Measurements from ENCODE around the gene MPPED1. TPM values are rescaled to one million over a fixed set of nuclear protein-coding genes. Genes with fewer than 3 reads are reported as not detected.

The MPPED1 gene
- total and polyA plus RNA-seq, 4 donors, result 14.3 to 23.3 (median 16.0) TPM

GRCh38 chr22:43408009-43408408 lies 3.8 kb upstream of the MPPED1 start:
- H3K27ac ChIP-seq (ENCODE audit: low read depth, low read length), result no peak overlapping the region
- WGBS (ENCODE audit: insufficient coverage), result 73% methylated on average over 2 of the region's 2 CpGs
- H3K4me1 ChIP-seq (ENCODE audit: control insufficient read depth, insufficient read depth, low read length), result peaks cover 8% of the 10 kb centered on the region
- H3K9me3 ChIP-seq (ENCODE audit: control insufficient read depth, insufficient read depth, low read length), result no peaks in the 10 kb centered on the region
- H3K36me3 ChIP-seq (ENCODE audit: control insufficient read depth, insufficient read depth, low read length), result peaks cover 2% of the 10 kb centered on the region
- peaks cover 7% of the 10 kb centered on the region for H3K27me3 ChIP-seq (ENCODE audit: control insufficient read depth, insufficient read depth, low read length)
- H3K4me3 ChIP-seq (ENCODE audit: low read depth, low read length), result no peak overlapping the region
- no peak for DNase-seq (ENCODE audit: low read depth in 4 of 6, low spot score in 6 of 6)

- H3K4me1 ChIP-seq (ENCODE audit: control insufficient read depth, insufficient read depth, low read length), result peaks cover 15% of the 10 kb centered on the region
- 95% methylated on average over 7 of the region's 8 CpGs for WGBS (ENCODE audit: insufficient coverage)
- peaks cover 16% of the 10 kb centered on the region for H3K27me3 ChIP-seq (ENCODE audit: control insufficient read depth, insufficient read depth, low read length)
- no peak overlapping the region for H3K4me3 ChIP-seq (ENCODE audit: low read depth, low read length)
- H3K9me3 ChIP-seq (ENCODE audit: control insufficient read depth, insufficient read depth, low read length), result no peaks in the 10 kb centered on the region
- DNase-seq (ENCODE audit: low read depth in 4 of 6, low spot score in 6 of 6), result no peak
- H3K27ac ChIP-seq (ENCODE audit: low read depth, low read length), result no peak overlapping the region
- H3K36me3 ChIP-seq (ENCODE audit: control insufficient read depth, insufficient read depth, low read length), result peaks cover 2% of the 10 kb centered on the region
These were observed 2.8 kb upstream of the MPPED1 start for GRCh38 chr22:43409046-43409445.

- peaks cover 15% of the 10 kb centered on the region for H3K4me1 ChIP-seq (ENCODE audit: control insufficient read depth, insufficient read depth, low read length)
- no peak for DNase-seq (ENCODE audit: low read depth in 4 of 6, low spot score in 6 of 6)
- peaks cover 20% of the 10 kb centered on the region for H3K27me3 ChIP-seq (ENCODE audit: control insufficient read depth, insufficient read depth, low read length)
- 92% methylated on average over 4 of the region's 4 CpGs for WGBS (ENCODE audit: insufficient coverage)
- no peaks in the 10 kb centered on the region for H3K9me3 ChIP-seq (ENCODE audit: control insufficient read depth, insufficient read depth, low read length)
- H3K4me3 ChIP-seq (ENCODE audit: low read depth, low read length), result no peak overlapping the region
- peaks cover 2% of the 10 kb centered on the region for H3K36me3 ChIP-seq (ENCODE audit: control insufficient read depth, insufficient read depth, low read length)
- H3K27ac ChIP-seq (ENCODE audit: low read depth, low read length), result no peak overlapping the region
These were observed 2.0 kb upstream of the MPPED1 start for GRCh38 chr22:43409800-43410199.

DNA sequence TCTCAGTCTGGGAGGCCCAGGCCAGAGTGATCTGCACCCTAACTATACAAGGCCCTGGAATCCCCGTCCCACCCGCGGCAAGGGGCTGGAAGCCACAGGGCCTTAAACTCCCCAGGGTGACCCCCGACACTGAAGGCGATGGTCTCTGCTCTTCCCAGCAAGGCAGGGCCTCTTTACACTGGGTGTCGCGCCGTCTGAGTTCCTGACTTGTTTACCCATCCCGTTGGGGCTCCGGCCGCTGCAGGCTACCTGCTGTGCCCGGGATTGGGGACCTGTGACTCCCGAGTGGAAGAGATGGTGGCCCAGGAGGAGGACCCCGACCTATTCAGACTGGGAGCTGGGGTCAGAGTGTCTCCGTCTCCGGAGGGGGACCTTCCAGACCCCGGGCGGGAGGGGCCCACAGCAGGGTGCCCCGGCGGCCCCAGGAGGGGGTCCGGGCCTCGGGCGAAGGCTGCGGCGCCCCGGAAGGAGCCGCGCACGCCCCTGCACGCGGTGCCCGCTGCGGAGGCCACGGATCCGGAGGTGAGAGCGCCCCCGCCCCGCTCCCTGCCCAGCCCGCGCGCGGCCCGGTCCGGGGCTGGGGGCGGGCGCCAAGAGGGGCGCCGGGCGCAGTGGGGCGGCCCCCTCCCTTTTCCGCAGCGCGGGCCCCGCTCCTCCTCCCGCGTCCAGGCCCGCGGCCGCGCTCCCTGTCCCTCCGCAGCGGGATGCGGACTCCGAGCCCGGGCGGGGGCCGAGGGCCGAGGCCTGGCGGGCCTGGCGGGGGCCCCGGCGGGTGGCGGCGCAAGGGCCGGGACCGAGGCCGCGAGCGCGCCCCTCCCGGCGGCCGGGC lies 560 bp upstream of the MPPED1 start:
- Histone ChIP-seq H3K9me3 (ENCODE audit: control insufficient read depth, insufficient read depth, low read length) (no peaks in the 10 kb centered on the region), H3K27ac (ENCODE audit: low read depth, low read length) (no peak overlapping the region), H3K36me3 (ENCODE audit: control insufficient read depth, insufficient read depth, low read length) (no peaks in the 10 kb centered on the region), H3K4me1 (ENCODE audit: control insufficient read depth, insufficient read depth, low read length) (peaks cover 15% of the 10 kb centered on the region), H3K27me3 (ENCODE audit: control insufficient read depth, insufficient read depth, low read length) (peaks cover 26% of the 10 kb centered on the region), H3K4me3 (ENCODE audit: low read depth, low read length) (no peak overlapping the region)
- 9% methylated on average over 70 of the region's 83 CpGs for WGBS (ENCODE audit: insufficient coverage)
- DNase-seq (ENCODE audit: low read depth in 4 of 6, low spot score in 6 of 6), result peak in 1 of 6 donors; percentile 22

GRCh38 chr22:43412808-43413795 lies 1.3 kb downstream of the MPPED1 start:
- Histone ChIP-seq H3K27ac (ENCODE audit: low read depth, low read length) (no peak overlapping the region), H3K36me3 (ENCODE audit: control insufficient read depth, insufficient read depth, low read length) (no peaks in the 10 kb centered on the region), H3K4me1 (ENCODE audit: control insufficient read depth, insufficient read depth, low read length) (peaks cover 18% of the 10 kb centered on the region), H3K9me3 (ENCODE audit: control insufficient read depth, insufficient read depth, low read length) (no peaks in the 10 kb centered on the region), H3K27me3 (ENCODE audit: control insufficient read depth, insufficient read depth, low read length) (peaks cover 26% of the 10 kb centered on the region), H3K4me3 (ENCODE audit: low read depth, low read length) (peak overlapping the region; percentile 4)
- 39% methylated on average over 25 of the region's 26 CpGs for WGBS (ENCODE audit: insufficient coverage)
- DNase-seq (ENCODE audit: low read depth in 4 of 6, low spot score in 6 of 6), result peak in 2 of 6 donors; percentile 33 to 54

DNA sequence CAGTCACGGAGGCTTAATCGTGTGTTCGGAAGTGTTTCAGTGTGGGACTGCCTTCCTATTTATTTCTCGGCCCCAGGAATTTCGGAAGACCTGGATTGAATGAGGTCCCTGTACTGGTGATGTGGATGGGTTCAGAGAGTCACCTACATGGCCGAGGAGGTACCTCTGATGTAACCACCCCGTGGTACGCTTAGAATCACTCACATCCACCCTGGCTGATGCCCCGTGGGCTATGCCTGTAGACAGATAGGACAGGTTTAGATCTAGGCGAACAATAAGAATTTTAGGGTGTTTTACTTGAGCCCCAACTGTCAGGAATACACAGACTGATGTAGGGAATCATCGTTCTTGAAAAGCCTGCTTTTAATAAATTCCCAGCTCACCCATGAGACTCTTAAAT lies 2.0 kb downstream of the MPPED1 start:
- Histone ChIP-seq H3K4me3 (ENCODE audit: low read depth, low read length) (no peak overlapping the region), H3K27me3 (ENCODE audit: control insufficient read depth, insufficient read depth, low read length) (peaks cover 26% of the 10 kb centered on the region)
- 100% methylated on average over 1 of the region's 11 CpGs for WGBS (ENCODE audit: insufficient coverage)

DNA sequence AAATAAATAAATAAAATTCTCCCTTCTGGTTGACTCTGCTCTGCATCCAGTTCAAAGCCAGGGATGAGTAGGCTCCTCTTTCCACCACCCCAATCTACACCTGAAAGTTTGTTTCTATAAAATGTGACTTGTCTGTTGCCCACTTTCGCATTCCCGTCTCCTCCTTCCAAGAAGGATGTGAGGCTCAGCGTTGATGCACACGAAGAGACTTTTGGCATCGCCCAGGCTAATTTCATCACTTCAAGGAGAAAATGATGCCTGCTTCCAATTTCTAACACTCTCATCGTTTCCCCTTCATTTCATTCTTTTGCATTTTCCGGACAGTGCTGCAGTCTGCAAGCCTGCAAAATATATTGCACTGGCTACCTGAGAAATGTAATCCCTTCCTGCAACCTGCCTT lies 3.9 kb downstream of the MPPED1 start:
- DNase-seq (ENCODE audit: low read depth in 4 of 6, low spot score in 6 of 6), result peak in 1 of 6 donors; percentile 59
- Histone ChIP-seq H3K36me3 (ENCODE audit: control insufficient read depth, insufficient read depth, low read length) (no peaks in the 10 kb centered on the region), H3K9me3 (ENCODE audit: control insufficient read depth, insufficient read depth, low read length) (no peaks in the 10 kb centered on the region), H3K27me3 (ENCODE audit: control insufficient read depth, insufficient read depth, low read length) (peaks cover 26% of the 10 kb centered on the region), H3K4me3 (ENCODE audit: low read depth, low read length) (no peak overlapping the region), H3K4me1 (ENCODE audit: control insufficient read depth, insufficient read depth, low read length) (peaks cover 22% of the 10 kb centered on the region), H3K27ac (ENCODE audit: low read depth, low read length) (no peak overlapping the region)
- 82% methylated on average over 7 of the region's 7 CpGs for WGBS (ENCODE audit: insufficient coverage)

More for the DNA sequence above, 2.0 kb downstream of the MPPED1 start:
- no peak overlapping the region for H3K27ac ChIP-seq (ENCODE audit: low read depth, low read length)
- H3K36me3 ChIP-seq (ENCODE audit: control insufficient read depth, insufficient read depth, low read length), result no peaks in the 10 kb centered on the region
- H3K4me1 ChIP-seq (ENCODE audit: control insufficient read depth, insufficient read depth, low read length), result peaks cover 22% of the 10 kb centered on the region
- H3K9me3 ChIP-seq (ENCODE audit: control insufficient read depth, insufficient read depth, low read length), result no peaks in the 10 kb centered on the region
- no peak for DNase-seq (ENCODE audit: low read depth in 4 of 6, low spot score in 6 of 6)

- H3K27ac ChIP-seq (ENCODE audit: low read depth, low read length), result no peak overlapping the region
- peaks cover 29% of the 10 kb centered on the region for H3K4me1 ChIP-seq (ENCODE audit: control insufficient read depth, insufficient read depth, low read length)
- no peaks in the 10 kb centered on the region for H3K9me3 ChIP-seq (ENCODE audit: control insufficient read depth, insufficient read depth, low read length)
- peaks cover 26% of the 10 kb centered on the region for H3K27me3 ChIP-seq (ENCODE audit: control insufficient read depth, insufficient read depth, low read length)
- no peak overlapping the region for H3K4me3 ChIP-seq (ENCODE audit: low read depth, low read length)
- WGBS (ENCODE audit: insufficient coverage), result 61% methylated on average over 10 of the region's 11 CpGs
- peaks cover 6% of the 10 kb centered on the region for H3K36me3 ChIP-seq (ENCODE audit: control insufficient read depth, insufficient read depth, low read length)
- DNase-seq (ENCODE audit: low read depth in 4 of 6, low spot score in 6 of 6), result peak in 1 of 6 donors; percentile 25
These were observed 5.7 kb downstream of the MPPED1 start for GRCh38 chr22:43417555-43417954.

DNA sequence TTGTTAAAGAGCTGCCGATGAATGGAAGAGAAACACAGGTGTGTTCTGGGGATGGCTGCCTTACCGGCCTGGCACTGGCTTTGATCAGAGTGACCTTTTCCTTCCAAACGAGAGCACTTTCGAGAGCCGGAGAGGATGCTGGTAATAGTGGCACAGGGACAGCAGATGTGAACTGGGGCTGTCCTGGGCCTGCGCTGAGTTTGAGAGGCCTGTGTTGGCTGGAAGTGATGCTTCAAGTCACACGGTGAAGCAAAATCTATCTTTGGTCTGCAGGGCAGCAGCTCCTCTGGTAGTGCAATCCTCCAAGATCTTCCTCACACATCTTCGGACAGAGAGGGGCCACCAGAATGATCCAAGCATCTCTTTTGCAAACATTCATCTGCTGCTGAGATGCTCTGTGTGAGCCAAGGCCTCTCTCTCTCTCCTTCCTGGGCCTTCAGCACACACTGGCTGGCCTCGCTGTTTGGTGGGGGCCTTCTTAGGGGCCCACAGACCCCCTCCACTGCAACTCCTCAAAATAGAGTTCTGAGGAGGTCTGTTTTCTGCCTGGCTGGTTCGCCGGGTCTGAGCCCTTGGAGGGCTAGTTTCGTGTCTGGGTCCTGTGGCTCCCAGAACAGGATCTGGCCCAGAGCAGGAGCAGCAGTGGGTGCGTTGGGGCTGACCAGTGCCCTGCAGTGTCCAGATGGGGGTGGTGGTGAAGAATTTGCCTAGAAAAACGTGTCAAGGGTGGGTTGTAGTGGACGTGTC lies 6.4 kb downstream of the MPPED1 start:
- peaks cover 27% of the 10 kb centered on the region for H3K4me1 ChIP-seq (ENCODE audit: control insufficient read depth, insufficient read depth, low read length)
- peaks cover 6% of the 10 kb centered on the region for H3K36me3 ChIP-seq (ENCODE audit: control insufficient read depth, insufficient read depth, low read length)
- no peak overlapping the region for H3K4me3 ChIP-seq (ENCODE audit: low read depth, low read length)
- DNase-seq (ENCODE audit: low read depth in 4 of 6, low spot score in 6 of 6), result peak in 1 of 6 donors; percentile 20
- no peaks in the 10 kb centered on the region for H3K9me3 ChIP-seq (ENCODE audit: control insufficient read depth, insufficient read depth, low read length)
- WGBS (ENCODE audit: insufficient coverage), result 79% methylated on average over 12 of the region's 15 CpGs
- peaks cover 20% of the 10 kb centered on the region for H3K27me3 ChIP-seq (ENCODE audit: control insufficient read depth, insufficient read depth, low read length)
- no peak overlapping the region for H3K27ac ChIP-seq (ENCODE audit: low read depth, low read length)

All from spinal cord (tissue), 10 donors.